Measurements from ENCODE around the gene GRIN3B.

DNA sequence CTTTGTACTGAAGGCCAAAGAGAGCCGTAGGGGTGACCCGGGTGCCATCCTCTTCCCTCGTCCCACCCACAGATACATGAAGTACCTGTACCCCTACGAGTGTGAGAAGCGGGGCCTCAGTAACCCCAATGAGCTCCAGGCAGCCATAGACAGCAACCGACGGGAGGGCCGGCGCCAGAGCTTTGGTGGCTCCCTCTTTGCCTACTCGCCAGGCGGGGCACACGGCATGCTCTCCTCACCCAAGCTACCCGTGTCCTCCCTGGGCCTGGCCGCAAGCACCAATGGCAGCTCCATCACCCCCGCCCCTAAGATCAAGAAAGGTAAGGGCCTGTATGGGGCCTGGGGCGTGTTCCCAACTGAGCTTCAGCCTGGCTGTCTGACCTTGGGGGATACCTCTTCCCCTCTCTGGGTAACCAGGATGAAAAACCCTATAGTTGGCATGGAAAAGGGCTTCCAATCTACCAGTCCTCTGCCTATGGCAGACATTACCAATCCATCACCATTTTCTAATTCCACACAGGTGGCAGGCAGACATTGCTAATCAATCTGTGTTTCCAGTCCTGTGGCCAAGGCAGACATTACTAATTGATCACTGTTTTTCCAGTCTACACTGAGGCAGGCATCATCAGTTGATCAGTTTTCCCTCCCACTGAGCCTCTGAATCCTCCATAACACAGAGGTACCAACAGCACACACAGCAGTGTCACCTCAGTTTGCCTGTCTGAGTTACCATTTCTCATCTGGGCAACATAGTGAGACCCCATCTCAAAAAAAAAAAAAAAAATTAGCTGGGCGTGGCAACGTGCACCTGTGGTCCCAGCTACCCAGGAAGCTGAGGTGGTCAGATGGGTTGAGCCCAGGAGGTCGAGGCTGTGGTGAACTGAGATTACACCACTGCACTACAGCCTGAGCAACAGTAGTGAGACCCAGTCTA lies 35.2 kb upstream of the GRIN3B start:
- no peak for TF ChIP-seq POLR2A (IDR thresholded peaks at IDR 0.05; ENCODE audit: low read depth, low read length)
- no peak for TF ChIP-seq TAF1 (IDR thresholded peaks at IDR 0.05; ENCODE audit: low read depth, low read length)
- 0 out of 2 replicates have a peak, but pooled peaks have one; percentile 15 for TF ChIP-seq POLR2AphosphoS5 (IDR thresholded peaks at IDR 0.05; ENCODE audit: low read depth, low read length)
- TF ChIP-seq SPI1 (IDR thresholded peaks at IDR 0.05; ENCODE audit: low read depth, low read length) = no peak
- no peak for TF ChIP-seq POU2F2 (IDR thresholded peaks at IDR 0.05; ENCODE audit: low read depth, low read length)

Measured in GM12891 (cell line).